AG08396 (cell line): ENCODE data around the gene RBM33.

Source experiments
- DNase-seq: peaks from one replicate; pipeline ENCODE4 v3.0.0; 2012; ENCODE audit warnings: low spot score, mixed read lengths

Gene RBM33

DNA sequence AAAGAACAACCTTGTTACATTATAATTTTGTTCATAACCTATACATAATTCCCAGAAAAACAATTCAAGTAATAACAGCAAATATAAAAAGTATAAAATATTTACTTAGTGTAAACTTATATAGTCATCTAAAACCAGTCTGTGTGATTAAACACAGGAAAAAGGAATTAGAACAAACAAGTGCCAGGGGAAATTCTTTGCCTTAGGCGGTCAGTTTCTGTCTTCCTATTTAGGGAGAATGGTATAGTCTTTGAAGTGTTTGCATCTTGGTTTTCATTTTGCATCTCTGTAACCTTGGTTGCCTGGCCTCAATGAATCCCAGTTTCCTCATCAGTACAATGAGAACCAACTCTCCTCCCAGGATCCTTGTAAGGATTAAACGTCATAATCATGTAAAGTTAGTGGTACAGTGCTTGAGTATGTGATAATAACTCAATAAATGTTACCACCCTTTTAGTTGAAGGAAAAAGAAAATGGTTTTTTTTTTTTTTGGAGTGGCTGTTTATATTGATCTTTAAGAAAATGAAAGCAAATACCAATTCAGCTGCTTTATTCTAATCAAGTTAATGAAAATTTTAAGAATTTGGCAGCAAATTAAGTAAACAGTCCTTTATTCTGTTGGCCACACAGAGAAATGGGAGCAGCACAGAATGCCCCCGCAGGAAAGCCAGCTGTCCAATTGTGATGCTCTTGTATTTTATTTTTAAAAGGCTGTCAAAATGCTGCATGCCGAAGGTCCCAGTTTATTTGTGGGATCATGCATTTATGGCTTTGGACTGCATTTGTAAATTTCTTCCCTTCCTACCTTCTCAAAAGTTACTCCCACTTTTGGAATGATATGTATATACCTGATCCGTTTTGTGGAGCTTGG is 106.0 kb downstream of the RBM33 start:
- DNase-seq = no peak

GRCh38 chr7:155751409-155751808 is 106.9 kb downstream of the RBM33 start:
- DNase-seq = no peak

GRCh38 chr7:155752756-155753445 is 108.4 kb downstream of the RBM33 start:
- DNase-seq = no peak

DNA sequence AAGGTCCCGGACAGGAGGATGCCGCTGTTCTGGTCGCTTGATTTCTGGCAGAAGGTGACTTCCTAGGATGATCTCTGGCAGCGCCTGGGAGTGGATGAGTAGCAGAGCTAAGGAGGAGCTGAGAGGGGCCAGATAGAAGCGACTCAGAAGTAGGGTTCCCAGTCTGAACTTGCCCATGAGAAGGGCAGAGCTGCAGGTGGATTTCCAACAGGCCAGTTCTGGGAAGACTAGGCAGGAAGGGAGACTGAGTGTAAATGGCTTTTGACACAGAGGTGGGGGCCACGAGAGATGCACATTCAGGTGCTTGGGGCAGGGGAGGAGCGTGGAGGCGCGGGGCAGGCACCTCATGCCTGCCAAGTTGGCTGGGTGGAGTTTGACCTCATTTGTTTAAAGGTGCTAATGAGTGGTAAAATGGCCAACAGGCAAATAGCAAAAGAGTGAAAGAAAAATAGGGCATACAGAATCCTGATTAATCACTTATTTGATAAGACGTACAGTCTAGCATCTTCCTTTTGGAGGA is 109.0 kb downstream of the RBM33 start:
- no peak for DNase-seq

DNA sequence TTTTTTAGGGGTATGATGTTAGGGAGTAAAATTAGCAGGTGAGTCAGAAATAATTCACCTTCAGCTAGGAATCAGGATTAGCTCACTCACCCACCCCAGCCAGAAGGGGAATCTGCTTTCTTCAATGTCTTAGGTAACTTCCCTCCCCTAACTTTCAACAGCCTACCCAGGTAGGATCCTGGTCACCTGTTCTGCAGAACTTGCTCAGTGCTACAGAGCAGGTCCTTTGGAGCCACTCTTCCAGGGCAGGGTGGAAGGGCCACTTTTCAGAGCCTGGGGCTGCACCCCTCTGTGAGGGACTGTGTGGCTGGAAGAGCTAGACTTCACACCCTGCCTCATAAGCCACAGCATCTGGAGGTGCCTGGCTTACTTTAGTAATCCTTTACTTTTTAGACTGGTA is 109.7 kb downstream of the RBM33 start:
- DNase-seq = no peak

- no peak for DNase-seq
Measured at GRCh38 chr7:155755026-155755425, 110.6 kb downstream of the RBM33 start.

DNA sequence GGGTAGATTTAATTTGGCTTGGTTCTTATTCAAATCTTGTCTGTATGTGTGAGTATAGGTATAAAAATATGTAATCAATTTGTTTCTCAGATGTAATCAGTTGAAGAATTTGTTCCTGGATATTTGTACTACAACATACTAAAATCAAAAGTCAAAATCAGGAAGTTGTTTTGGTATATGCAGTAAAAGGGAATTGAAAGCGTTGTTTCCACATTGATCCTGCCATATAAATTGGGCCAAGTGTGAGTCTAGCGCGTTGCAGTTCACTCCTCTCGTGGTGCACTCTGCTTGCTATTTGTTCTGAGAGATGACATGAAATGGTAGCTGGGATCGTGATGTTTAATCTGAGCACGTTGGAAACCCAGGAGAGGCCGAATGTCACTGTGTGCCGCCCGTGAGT is 111.9 kb downstream of the RBM33 start:
- no peak for DNase-seq

DNA sequence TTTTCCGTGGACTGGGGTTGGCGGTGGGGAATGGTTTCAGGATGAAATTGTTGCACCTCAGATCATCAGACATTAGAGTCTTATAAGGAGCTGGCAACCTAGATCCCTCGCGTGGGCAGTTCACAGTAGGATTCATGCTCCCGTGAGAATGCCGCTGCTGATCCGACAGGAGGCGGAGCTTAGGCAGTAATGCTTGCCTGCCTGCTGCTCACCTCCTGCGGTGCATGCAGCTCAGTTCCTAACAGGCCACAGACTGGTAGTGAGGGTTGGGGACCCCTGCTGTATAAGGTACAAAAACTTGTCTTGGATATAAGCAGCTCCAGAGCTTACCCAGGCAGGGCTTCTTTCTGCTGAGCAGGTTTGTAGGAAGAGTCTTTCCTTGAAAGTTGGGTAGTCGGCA is 113.9 kb downstream of the RBM33 start:
- DNase-seq = no peak

- DNase-seq = no peak
Measured at GRCh38 chr7:155759740-155760430, 115.4 kb downstream of the RBM33 start.

- no peak for DNase-seq
Measured at GRCh38 chr7:155761162-155761561, 116.7 kb downstream of the RBM33 start.

DNA sequence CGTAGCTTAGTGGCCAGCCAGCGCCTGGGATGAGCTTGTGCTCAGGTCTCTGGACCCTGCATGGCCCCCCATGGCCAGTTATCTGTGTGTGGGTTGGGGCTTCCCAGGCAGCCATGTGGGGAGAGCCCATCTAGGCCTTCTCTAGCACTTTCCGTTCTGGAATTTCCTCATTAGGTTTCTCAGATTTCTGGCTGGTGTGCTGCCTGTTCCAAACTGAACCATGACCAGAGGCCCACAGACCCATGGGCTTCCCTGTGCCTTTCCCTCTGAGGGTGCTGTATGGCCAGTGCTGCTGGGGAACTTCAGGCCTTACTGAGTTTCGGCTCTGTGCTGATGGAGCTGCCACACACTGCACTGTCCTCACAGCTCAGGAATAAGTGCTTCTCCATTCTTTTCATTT is 117.6 kb downstream of the RBM33 start:
- DNase-seq = no peak

DNA sequence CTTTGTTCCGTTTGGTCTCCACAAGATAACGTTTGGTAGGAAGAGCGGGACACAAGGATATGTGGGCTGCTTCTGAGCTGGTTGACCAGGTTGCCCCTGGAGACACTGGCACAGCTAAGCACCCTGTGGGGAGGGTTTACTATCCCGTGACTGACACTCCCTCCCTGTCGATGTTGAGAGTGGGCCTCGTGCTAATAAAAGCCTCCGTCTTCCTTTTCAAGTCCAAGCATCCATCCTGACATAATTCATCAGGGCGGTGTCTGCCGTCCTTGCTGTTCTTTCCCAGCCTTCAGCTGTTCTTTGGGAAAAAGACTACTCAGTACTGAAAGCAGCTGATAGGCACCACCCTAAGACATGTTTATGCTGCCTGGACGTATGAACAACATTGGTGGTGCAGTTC is 118.2 kb downstream of the RBM33 start:
- DNase-seq = no peak

- DNase-seq = no peak
Measured at GRCh38 chr7:155763122-155763521, 118.7 kb downstream of the RBM33 start.

DNA sequence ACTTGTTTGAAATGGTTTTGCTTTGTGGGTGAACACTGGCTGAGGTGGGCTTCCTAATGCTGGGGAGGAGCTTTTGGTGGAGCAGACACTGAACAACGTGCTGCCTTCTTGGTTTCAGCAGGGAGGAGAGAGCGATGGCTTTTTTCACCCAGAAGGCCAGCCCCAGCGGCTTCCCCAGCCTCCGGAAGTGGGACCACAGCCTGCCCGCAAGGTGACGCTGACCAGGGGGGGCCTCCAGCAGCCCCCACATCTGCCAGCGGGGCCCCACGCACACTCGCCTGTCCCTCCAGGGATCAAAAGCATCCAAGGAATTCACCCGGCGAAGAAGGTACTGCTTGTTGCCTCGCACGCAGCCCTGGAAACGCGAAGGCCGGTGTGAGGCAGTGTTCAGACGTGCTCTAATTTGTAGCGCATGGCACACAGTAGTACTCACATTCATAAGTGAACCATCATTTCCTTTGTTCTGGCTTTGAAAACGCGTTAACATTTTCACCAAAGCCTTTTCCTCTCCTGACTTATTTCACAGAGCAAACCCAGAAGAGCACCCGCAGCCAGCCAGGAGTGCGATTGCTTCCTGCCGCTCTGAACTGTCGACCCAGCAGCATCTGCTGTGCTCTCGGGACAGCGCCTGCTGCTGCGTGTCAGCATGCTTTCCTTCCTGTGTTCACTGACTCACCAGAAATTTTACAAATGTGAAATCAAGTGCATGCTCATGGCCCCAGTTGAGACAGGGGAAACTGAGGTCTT is 119.4 kb downstream of the RBM33 start:
- no peak for DNase-seq

DNA sequence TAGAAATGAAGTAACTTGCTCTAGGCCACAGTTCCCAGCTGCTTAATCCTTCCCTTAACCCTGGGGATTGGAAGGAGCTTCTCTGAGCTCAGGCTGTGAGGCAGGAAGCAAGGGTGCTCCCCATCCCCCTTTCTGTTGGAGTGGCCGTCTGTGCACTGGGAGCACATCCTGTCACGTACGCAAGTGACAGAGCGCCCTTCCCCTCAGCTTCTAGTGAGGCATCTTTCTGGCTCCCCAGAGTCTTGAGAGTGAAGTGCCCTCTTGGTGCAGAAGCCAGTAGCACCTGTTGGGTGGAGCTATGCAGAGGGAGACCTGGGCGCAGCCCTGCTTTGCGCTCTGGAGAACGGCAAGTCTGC is 120.0 kb downstream of the RBM33 start:
- DNase-seq = no peak

DNA sequence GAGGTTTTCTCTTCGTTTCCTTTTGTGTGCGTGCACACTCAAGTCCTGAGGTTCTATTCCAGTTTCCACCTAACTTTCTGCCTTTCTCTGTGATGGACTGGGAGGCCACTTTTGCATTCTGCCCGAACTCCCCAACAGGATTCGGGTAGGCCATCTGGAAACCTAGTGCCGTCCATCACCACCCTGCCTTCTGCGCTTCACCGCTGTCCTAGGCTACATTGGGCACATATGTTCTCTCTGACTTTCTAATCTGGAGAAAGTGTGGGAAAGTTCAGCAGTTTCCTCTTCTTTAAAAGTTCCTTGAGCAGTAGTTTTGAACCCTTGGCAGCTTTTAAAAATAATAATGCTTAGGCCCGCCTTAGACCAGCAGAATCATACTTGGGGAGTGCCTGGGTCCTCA is 121.0 kb downstream of the RBM33 start:
- DNase-seq = no peak

GRCh38 chr7:155766386-155766785 is 121.9 kb downstream of the RBM33 start:
- no peak for DNase-seq

DNA sequence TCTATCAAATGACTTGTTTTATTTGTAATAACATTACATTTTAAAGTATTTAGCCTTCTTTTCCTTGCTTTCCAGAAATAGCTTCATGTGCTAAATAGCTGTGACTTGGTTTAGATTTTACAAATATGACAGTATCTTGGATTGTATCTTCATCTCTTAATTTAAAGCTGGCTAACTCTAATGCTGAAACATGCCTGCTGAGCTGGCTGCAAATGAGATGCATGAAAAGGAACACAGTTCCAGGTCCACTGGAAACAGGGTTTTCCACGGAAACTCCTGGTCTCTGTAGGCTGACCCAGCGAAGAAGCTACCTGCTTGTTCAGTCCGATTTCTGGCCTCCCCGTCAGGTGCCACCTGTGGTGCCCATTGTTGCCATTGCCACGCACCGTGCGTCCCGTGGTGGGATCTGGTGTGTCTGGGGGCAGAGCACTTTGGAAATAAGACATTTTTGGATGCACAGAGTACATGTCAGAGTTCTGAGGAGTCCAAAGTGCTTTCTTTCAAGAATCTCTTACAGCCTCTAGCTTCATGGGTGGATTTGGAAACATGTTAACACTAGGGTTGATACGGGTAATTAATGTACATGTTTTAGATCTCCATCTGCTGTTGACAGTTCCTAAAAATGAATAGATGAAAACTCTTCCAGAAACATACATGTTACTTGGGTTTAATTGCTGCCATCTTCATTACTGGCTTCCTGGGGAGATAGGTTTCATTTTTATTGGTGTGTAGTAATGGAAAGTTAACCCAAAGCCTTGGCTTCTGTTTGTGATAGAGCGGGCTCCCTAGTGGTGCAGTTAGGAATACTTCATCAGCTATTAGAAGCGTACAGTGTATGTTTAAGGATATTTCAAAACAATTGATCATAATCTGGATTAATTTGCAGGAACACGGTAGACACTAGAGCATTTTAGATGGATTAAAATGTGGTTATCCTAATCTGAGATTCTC is 122.8 kb downstream of the RBM33 start:
- DNase-seq = no peak

DNA sequence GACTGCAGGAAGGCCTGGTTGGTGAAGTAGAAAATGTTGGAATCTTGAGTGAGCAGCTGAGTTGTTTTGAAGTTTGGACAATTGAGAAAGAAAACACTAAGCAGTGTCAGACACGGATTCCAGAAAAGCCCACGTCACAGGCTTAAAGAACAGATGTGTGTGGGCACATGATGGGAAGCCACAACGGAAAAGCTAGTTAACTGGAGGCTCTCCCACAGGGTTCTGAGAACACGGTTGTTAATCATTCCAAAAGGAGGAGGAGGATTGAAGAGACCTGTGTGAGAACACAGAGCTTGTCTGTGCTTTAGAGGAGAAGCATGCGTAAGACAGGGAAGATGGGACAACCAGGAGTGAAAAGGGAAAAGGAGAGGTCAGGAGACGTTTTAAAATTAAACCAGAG is 125.2 kb downstream of the RBM33 start:
- no peak for DNase-seq

DNA sequence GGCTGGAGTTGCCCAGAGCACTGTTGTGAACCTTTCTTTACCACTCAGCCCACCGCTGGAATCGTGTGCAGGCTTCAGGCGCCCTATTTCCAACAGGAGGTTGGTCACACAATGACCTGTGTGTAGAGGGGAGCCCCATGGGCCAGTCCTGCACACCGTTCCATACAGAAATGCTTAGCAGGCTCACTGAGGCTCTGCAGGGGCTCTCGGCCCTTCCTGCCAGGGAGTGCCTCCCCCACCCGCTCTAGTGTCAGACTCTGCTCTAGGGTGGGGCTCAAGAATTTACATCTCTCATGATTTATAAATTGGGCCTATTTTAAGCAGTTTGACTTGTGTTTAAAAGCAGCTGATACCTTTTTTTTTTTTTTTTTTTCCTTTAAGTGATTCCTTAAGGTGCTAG is 125.8 kb downstream of the RBM33 start:
- no peak for DNase-seq

DNA sequence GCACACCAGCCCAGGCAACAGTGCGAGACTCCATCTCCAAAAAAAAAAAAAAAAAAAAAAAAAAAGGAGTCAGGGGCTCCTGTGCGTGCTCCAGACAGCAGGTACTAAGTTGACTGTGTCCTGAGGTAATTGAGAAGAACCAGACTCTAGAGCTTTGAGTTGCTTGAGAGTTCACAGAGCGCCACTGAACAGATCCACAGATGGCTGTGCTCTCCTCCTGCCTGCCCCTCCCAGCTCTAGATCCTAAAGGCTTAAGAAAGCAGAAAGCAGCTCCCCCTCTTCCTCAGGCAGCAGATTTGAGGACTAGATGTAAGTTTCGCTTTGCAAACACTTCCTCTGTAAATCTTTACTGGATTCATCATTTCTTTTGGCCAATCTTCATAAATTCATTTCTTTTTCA is 129.1 kb downstream of the RBM33 start:
- DNase-seq = no peak
